Chondrocyte (in vitro differentiated cells): ENCODE results near the gene SPACA4. TPM values are rescaled to one million over a fixed set of nuclear protein-coding genes. Genes with fewer than 3 reads are reported as not detected.

Source experiments
- DNase-seq: peaks from one replicate; pipeline ENCODE4 v3.0.0; 2021; ENCODE audit warnings: mixed read lengths, low spot score
- H3K27ac Mint-ChIP-seq: one replicate; pipeline ENCODE4 v1.8.0; 2021; ENCODE audit warnings: mild to moderate bottlenecking, moderate library complexity, mixed read lengths; ENCODE audit not compliant: unreplicated experiment
- H3K27me3 Mint-ChIP-seq: 2 replicates; pipeline ENCODE4 v1.8.0; 2021; ENCODE audit warnings: low read depth, mixed read lengths
- H3K36me3 Mint-ChIP-seq: 2 replicates; pipeline ENCODE4 v1.8.0; 2021; ENCODE audit warnings: low read depth, mixed read lengths
- H3K4me1 Mint-ChIP-seq: 2 replicates; pipeline ENCODE4 v1.8.0; 2021; ENCODE audit warnings: low read depth, mild to moderate bottlenecking, mixed read lengths
- H3K4me3 Mint-ChIP-seq: one replicate; pipeline ENCODE4 v1.8.0; 2021; ENCODE audit warnings: mild to moderate bottlenecking, moderate library complexity, mixed read lengths; ENCODE audit not compliant: unreplicated experiment
- H3K9me3 Mint-ChIP-seq: 2 replicates; pipeline ENCODE4 v1.8.0; 2021; ENCODE audit warnings: low read depth, mixed read lengths
- total RNA-seq: library from RNA; stranded (reverse); gene quantifications from 3 replicates; pipeline ENCODE4 v1.2.1, GENCODE V29; 2021
- TF ChIP-seq, protein P1 (sequence below): fragments of 200-600 bp; sonication (generic); IDR thresholded peaks from 2 replicates; pipeline ENCODE4 v1.5.0; 2021; ENCODE audit warnings: antibody characterized with exemption, mild to moderate bottlenecking, moderate library complexity

The SPACA4 gene
- total RNA-seq, 1 donor from 2014 or later: not detected

DNA sequence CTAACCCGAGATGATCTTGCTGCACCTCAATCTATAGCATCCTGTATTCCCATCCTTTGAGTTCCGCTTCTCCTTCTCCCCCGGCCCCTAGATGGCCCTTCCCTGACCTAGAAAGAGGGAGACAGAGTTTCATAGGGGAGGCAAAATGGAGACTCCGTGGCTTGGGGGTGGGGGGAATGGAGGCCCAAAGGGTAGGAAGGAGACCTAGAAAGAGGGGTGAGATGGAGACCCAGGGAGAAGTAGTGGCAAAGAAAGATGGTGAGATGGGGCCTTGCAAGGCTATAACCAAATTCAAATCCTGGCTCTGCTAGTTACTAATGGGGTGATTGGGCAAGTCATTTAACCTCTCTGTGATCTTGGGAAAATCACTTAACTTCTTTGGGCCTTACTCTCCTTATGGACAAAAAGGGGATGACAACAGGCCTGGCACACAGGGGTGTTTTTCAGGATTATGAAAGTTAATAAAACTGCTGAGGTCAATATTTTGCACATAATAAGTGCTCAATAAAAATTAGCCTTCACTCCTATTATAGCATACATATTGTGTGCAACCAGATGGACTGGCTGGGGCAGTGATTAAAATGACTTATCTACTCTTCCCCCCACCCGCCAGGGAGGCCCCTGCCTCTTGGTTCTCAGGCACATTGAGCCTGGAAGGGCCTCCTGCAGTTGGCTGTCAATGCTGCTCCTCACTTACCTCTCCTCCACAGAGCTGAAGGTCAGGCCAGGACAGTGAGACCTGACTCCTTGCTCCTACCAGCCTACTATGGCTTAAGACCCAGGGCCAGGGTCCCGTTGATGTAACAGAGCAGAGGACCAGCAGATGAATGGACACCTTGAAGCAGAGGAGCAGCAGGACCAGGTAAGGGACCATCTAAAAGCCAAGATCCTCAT is 13.4 kb downstream of the SPACA4 start:
- peaks cover 58% of the 10 kb centered on the region for H3K4me1 Mint-ChIP-seq
- H3K4me3 Mint-ChIP-seq: peak overlapping the region; percentile 93
- TF ChIP-seq, protein P1, sequence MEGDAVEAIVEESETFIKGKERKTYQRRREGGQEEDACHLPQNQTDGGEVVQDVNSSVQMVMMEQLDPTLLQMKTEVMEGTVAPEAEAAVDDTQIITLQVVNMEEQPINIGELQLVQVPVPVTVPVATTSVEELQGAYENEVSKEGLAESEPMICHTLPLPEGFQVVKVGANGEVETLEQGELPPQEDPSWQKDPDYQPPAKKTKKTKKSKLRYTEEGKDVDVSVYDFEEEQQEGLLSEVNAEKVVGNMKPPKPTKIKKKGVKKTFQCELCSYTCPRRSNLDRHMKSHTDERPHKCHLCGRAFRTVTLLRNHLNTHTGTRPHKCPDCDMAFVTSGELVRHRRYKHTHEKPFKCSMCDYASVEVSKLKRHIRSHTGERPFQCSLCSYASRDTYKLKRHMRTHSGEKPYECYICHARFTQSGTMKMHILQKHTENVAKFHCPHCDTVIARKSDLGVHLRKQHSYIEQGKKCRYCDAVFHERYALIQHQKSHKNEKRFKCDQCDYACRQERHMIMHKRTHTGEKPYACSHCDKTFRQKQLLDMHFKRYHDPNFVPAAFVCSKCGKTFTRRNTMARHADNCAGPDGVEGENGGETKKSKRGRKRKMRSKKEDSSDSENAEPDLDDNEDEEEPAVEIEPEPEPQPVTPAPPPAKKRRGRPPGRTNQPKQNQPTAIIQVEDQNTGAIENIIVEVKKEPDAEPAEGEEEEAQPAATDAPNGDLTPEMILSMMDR: no peak
- peak overlapping the region; percentile 97 for H3K27ac Mint-ChIP-seq
- DNase-seq: no peak
- no peaks in the 10 kb centered on the region for H3K9me3 Mint-ChIP-seq
- H3K27me3 Mint-ChIP-seq: no peaks in the 10 kb centered on the region
- H3K36me3 Mint-ChIP-seq: peaks cover 18% of the 10 kb centered on the region

DNA sequence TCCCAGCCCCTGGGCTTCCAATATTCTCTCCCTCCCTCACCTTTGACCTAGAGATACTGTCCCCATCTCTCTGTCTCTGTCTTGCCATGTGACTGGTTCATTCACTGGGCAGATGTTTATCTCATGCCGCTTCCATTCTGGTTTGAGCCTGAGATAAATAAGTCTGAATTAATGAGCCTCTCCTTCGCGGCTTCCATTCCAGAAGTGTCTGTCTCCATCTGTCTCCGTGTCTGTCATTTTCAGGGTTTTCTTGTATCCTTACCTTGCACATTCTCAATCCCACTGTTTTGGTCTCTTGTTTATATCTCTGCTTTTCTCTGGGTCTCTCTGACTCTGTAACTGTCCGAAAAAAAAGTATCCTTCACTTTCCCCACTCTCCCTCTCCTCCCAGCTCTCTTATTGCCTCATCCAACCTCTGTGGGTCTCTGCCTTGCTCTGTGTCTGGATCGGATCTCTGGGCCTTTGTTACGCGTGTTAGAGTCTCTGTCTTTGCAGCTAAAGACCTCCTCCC is 17.1 kb downstream of the SPACA4 start:
- Mint-ChIP-seq H3K27me3 (no peaks in the 10 kb centered on the region), H3K4me1 (peaks cover 39% of the 10 kb centered on the region), H3K27ac (peak overlapping the region; percentile 99), H3K36me3 (peaks cover 4% of the 10 kb centered on the region), H3K9me3 (no peaks in the 10 kb centered on the region), H3K4me3 (peak overlapping the region; percentile 85)
- TF ChIP-seq, protein P1: no peak
- no peak for DNase-seq

DNA sequence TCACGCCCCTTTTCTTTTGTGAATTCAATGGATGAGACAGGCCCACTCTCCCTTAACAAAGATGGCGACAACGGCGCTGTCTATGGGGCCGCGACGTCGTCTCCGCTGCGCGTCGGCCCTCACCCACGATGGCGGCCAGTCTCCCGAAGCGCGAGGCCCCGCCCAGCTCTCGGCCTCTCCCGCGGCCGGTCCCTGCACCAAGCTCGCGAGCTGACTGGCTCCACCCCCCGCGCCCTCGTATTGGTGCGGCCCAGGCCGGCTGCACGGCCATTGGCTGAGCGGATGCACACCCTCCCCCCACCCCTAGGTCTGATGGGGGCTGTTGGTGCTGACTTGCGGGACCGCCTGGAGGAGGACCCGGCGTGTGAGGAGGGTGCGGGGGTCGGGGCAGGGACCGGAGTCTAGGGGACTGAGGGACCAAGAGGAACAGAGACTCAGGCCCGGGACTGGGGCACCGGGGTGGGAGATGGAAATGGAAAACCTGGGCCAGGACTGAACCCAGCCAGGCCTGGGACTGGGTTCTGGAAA is 17.6 kb downstream of the SPACA4 start:
- peak; percentile 99 for DNase-seq
- peaks cover 3% of the 10 kb centered on the region for H3K36me3 Mint-ChIP-seq
- H3K27ac Mint-ChIP-seq: peak overlapping the region; percentile 99
- H3K9me3 Mint-ChIP-seq: no peaks in the 10 kb centered on the region
- TF ChIP-seq, protein P1: no peak
- peak overlapping the region; percentile 85 for H3K4me3 Mint-ChIP-seq
- H3K27me3 Mint-ChIP-seq: no peaks in the 10 kb centered on the region
- H3K4me1 Mint-ChIP-seq: peaks cover 38% of the 10 kb centered on the region

DNA sequence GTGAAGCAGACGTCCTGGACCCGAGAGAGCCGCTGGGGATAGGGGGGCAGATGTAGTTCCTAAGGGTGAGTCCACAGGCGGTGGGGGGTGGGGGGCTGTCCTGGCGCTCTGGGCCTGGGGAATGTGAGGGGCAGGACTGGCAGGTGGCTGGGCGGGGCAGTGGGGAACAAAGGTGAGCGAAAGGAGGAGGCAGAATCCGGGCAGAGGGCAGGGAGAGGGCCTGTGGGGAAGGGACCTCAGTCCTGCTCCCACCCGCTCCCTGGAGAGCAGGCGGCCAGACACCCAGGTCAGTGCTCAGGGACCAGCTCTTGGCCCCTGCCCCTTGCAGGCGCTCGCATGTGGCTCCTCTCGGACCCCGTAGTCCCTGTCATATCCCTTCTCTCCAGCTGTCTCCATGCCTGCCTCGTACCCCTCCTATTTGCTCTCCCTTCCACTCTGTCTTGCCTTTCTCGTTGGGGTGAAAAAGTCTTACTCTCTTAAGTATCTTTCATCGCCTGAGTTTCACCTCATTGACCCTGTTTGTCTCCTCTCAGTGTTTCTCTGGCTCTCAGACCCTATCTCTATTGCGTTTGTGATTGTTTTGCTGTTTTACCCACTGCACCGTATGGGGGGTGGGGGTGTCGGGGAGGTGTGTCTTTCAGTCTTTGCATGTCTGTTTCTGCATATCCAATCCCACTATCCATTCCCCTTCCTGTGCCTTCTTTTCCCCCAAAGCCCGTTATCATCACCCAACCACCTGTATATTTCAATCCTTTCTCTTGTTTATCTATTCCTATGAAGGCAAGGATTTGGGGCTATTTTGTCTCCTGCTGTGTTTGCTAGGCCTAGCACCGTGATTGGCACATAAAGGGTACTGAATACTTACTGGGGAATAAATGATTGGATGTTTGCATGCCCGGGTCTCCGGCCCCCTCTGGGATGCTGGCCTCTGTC is 18.5 kb downstream of the SPACA4 start:
- Mint-ChIP-seq H3K4me1 (peaks cover 36% of the 10 kb centered on the region), H3K27me3 (no peaks in the 10 kb centered on the region), H3K36me3 (peaks cover 3% of the 10 kb centered on the region), H3K4me3 (peak overlapping the region; percentile 85), H3K9me3 (no peaks in the 10 kb centered on the region), H3K27ac (peak overlapping the region; percentile 61)
- no peak for DNase-seq
- TF ChIP-seq, protein P1: no peak
